Measurements from ENCODE around the gene CCR5AS.
A peak's percentile ranks its signal among the peaks of the same experiment; 100 is the strongest.

Gene CCR5AS

GRCh38 chr3:46368569-46368968 is 38.3 kb downstream of the CCR5AS start:
- no peaks in the 10 kb centered on the region for H3K27me3 Mint-ChIP-seq
- H3K27ac Mint-ChIP-seq = peak overlapping the region; percentile 96
- no peaks in the 10 kb centered on the region for H3K36me3 Mint-ChIP-seq (ENCODE audit: low read depth)
- peak; percentile 29 for ATAC-seq (replicated peaks)
- no peaks in the 10 kb centered on the region for H3K9me3 Mint-ChIP-seq
- H3K4me1 Mint-ChIP-seq = peaks cover 42% of the 10 kb centered on the region
- H3K4me3 Mint-ChIP-seq = peak overlapping the region; percentile 68

GRCh38 chr3:46367811-46368210 is 39.1 kb downstream of the CCR5AS start:
- H3K9me3 Mint-ChIP-seq = no peaks in the 10 kb centered on the region
- H3K27ac Mint-ChIP-seq = peak overlapping the region; percentile 96
- no peak for ATAC-seq (replicated peaks)
- no peaks in the 10 kb centered on the region for H3K36me3 Mint-ChIP-seq (ENCODE audit: low read depth)
- H3K27me3 Mint-ChIP-seq = no peaks in the 10 kb centered on the region
- H3K4me1 Mint-ChIP-seq = peaks cover 42% of the 10 kb centered on the region
- H3K4me3 Mint-ChIP-seq = peak overlapping the region; percentile 68

- ATAC-seq (replicated peaks) = no peak
- Mint-ChIP-seq H3K27me3 (no peaks in the 10 kb centered on the region), H3K4me3 (no peak overlapping the region), H3K27ac (no peak overlapping the region), H3K9me3 (no peaks in the 10 kb centered on the region), H3K4me1 (peaks cover 44% of the 10 kb centered on the region), H3K36me3 (ENCODE audit: low read depth) (no peaks in the 10 kb centered on the region)
Observed at GRCh38 chr3:46365737-46366524, 40.9 kb downstream of the CCR5AS start.

GRCh38 chr3:46365041-46365440 is 41.8 kb downstream of the CCR5AS start:
- no peak overlapping the region for H3K27ac Mint-ChIP-seq
- no peak overlapping the region for H3K4me3 Mint-ChIP-seq
- no peak for ATAC-seq (replicated peaks)
- H3K36me3 Mint-ChIP-seq (ENCODE audit: low read depth) = no peaks in the 10 kb centered on the region
- H3K4me1 Mint-ChIP-seq = peaks cover 37% of the 10 kb centered on the region
- no peaks in the 10 kb centered on the region for H3K9me3 Mint-ChIP-seq
- H3K27me3 Mint-ChIP-seq = no peaks in the 10 kb centered on the region

GRCh38 chr3:46361408-46362283 is 45.2 kb downstream of the CCR5AS start:
- no peaks in the 10 kb centered on the region for H3K36me3 Mint-ChIP-seq (ENCODE audit: low read depth)
- peaks cover 17% of the 10 kb centered on the region for H3K4me1 Mint-ChIP-seq
- peak overlapping the region; percentile 40 for H3K4me3 Mint-ChIP-seq
- no peaks in the 10 kb centered on the region for H3K27me3 Mint-ChIP-seq
- ATAC-seq (replicated peaks) = no peak
- H3K27ac Mint-ChIP-seq = no peak overlapping the region
- no peaks in the 10 kb centered on the region for H3K9me3 Mint-ChIP-seq

GRCh38 chr3:46360907-46361306 is 46.0 kb downstream of the CCR5AS start:
- H3K27ac Mint-ChIP-seq = no peak overlapping the region
- H3K9me3 Mint-ChIP-seq = no peaks in the 10 kb centered on the region
- no peaks in the 10 kb centered on the region for H3K36me3 Mint-ChIP-seq (ENCODE audit: low read depth)
- peaks cover 16% of the 10 kb centered on the region for H3K4me1 Mint-ChIP-seq
- no peak for ATAC-seq (replicated peaks)
- peaks cover 2% of the 10 kb centered on the region for H3K27me3 Mint-ChIP-seq
- H3K4me3 Mint-ChIP-seq = peak overlapping the region; percentile 40

GRCh38 chr3:46359733-46360493 is 47.0 kb downstream of the CCR5AS start:
- ATAC-seq (replicated peaks) = peak; percentile 93
- Mint-ChIP-seq H3K4me1 (peaks cover 25% of the 10 kb centered on the region), H3K36me3 (ENCODE audit: low read depth) (no peaks in the 10 kb centered on the region), H3K9me3 (no peaks in the 10 kb centered on the region), H3K4me3 (peak overlapping the region; percentile 40), H3K27ac (peak overlapping the region; percentile 18), H3K27me3 (peaks cover 3% of the 10 kb centered on the region)

GRCh38 chr3:46358466-46358865 is 48.4 kb downstream of the CCR5AS start:
- ATAC-seq (replicated peaks) = no peak
- H3K36me3 Mint-ChIP-seq (ENCODE audit: low read depth) = no peaks in the 10 kb centered on the region
- no peaks in the 10 kb centered on the region for H3K9me3 Mint-ChIP-seq
- H3K4me3 Mint-ChIP-seq = peak overlapping the region; percentile 32
- H3K4me1 Mint-ChIP-seq = peaks cover 36% of the 10 kb centered on the region
- peaks cover 3% of the 10 kb centered on the region for H3K27me3 Mint-ChIP-seq
- H3K27ac Mint-ChIP-seq = no peak overlapping the region

- Mint-ChIP-seq H3K27ac (no peak overlapping the region), H3K9me3 (no peaks in the 10 kb centered on the region), H3K4me3 (peak overlapping the region; percentile 55), H3K36me3 (ENCODE audit: low read depth) (no peaks in the 10 kb centered on the region), H3K4me1 (peaks cover 41% of the 10 kb centered on the region), H3K27me3 (peaks cover 3% of the 10 kb centered on the region)
- no peak for ATAC-seq (replicated peaks)
Observed at GRCh38 chr3:46356909-46357308, 50.0 kb downstream of the CCR5AS start.

GRCh38 chr3:46356276-46356675 is 50.6 kb downstream of the CCR5AS start:
- Mint-ChIP-seq H3K4me1 (peaks cover 39% of the 10 kb centered on the region), H3K27ac (no peak overlapping the region), H3K36me3 (ENCODE audit: low read depth) (no peaks in the 10 kb centered on the region), H3K9me3 (no peaks in the 10 kb centered on the region), H3K27me3 (peaks cover 3% of the 10 kb centered on the region), H3K4me3 (peak overlapping the region; percentile 55)
- no peak for ATAC-seq (replicated peaks)

GRCh38 chr3:46354984-46355383 is 51.9 kb downstream of the CCR5AS start:
- Mint-ChIP-seq H3K9me3 (no peaks in the 10 kb centered on the region), H3K4me1 (peaks cover 40% of the 10 kb centered on the region), H3K36me3 (ENCODE audit: low read depth) (no peaks in the 10 kb centered on the region), H3K27me3 (peaks cover 3% of the 10 kb centered on the region), H3K27ac (peak overlapping the region; percentile 49), H3K4me3 (peak overlapping the region; percentile 55)
- ATAC-seq (replicated peaks) = no peak

- peak overlapping the region; percentile 49 for H3K27ac Mint-ChIP-seq
- peak; percentile 27 for ATAC-seq (replicated peaks)
- H3K36me3 Mint-ChIP-seq (ENCODE audit: low read depth) = no peaks in the 10 kb centered on the region
- H3K4me1 Mint-ChIP-seq = peaks cover 45% of the 10 kb centered on the region
- peaks cover 3% of the 10 kb centered on the region for H3K27me3 Mint-ChIP-seq
- peak overlapping the region; percentile 55 for H3K4me3 Mint-ChIP-seq
- H3K9me3 Mint-ChIP-seq = no peaks in the 10 kb centered on the region
Observed at GRCh38 chr3:46354478-46354877, 52.4 kb downstream of the CCR5AS start.

- peak within 1 kb of the TSS; percentile 55 for H3K4me3 Mint-ChIP-seq
- H3K4me1 Mint-ChIP-seq = peaks cover 52% of the 10 kb centered on the region
- H3K27ac Mint-ChIP-seq = peak within 1 kb of the TSS; percentile 49
- no peaks in the 10 kb centered on the region for H3K36me3 Mint-ChIP-seq (ENCODE audit: low read depth)
- H3K9me3 Mint-ChIP-seq = no peaks in the 10 kb centered on the region
- H3K27me3 Mint-ChIP-seq = peaks cover 3% of the 10 kb centered on the region
- ATAC-seq (replicated peaks) = peak; percentile 74
Observed at GRCh38 chr3:46353647-46354410, 53.0 kb downstream of the CCR5AS start, which contains the start of gene CCR2. CCR2 (plus strand) TSS chr3:46354111; CDS start chr3:46357528, 3,417 bp downstream.

Measured in activated T-helper 17 cell treated with anti-CD3 and anti-CD28 coated beads, Interleukin-2, amount 50 U/mL, for 72 hours (primary cell).